HepG2 (cell line): ENCODE results near the gene ZNF333. TPM values are rescaled to one million over a fixed set of nuclear protein-coding genes. Genes with fewer than 3 reads are reported as not detected.

ENCODE experiments used
- ATAC-seq: fragments of 200-7000 bp; cut with Tn5 transposase; 3 replicates; pipeline ENCODE4 v1.9.1; 2020; ENCODE audit warnings: mild to moderate bottlenecking, moderate library complexity
- BruUV-seq: library from RNA; stranded (reverse); fragments of 400-500 nt; replicated peaks from 2 replicates; lab custom pipeline; 2021; lab: Mats Ljungman, UMichigan
- CTCF ChIA-PET: fragments of 300-600 bp; formaldehyde crosslinking; extraction: SDS; loops from one replicate; lab custom pipeline; 2021; ENCODE audit warnings: low total read pairs, inconsistent platforms, low intra/inter-chr PET ratio; lab: Yijun Ruan, JAX
- POLR2A ChIA-PET: fragments of 350-600 bp; sonication (Branson Sonifier 250); formaldehyde crosslinking; loops from one replicate; lab custom pipeline; 2020; ENCODE audit warnings: antibody characterized with exemption, inconsistent platforms; lab: Yijun Ruan, JAX
- DNase-seq: peaks from one replicate; pipeline ENCODE4 v3.0.0-alpha.2; 2015; ENCODE audit warnings: low spot score
- FAIRE-seq: peaks from 3 replicates; lab custom pipeline; 2011; peaks lifted over from hg19 to GRCh38; lab: Jason Lieb, UNC
- H2AFZ ChIP-seq: one replicate; pipeline ENCODE4 v1.6.1; 2011; ENCODE audit warnings: low read length, inconsistent platforms
- H3K27ac ChIP-seq: fragments of 300-600 bp; 3 replicates; pipeline ENCODE4 v1.8.0; 2011; ENCODE audit warnings: mixed run types, mild to moderate bottlenecking, mixed read lengths, low read length, inconsistent platforms; ENCODE audit not compliant: insufficient read depth; ENCODE audit errors: extremely low read length
- H3K27me3 ChIP-seq, 2 experiments: fragments of 200-600 bp in 1 of 2; 2 replicates in 1 of 2; 3 replicates in 1 of 2; pipeline versions ENCODE4 v1.6.0 to v1.8.0; 2011; ENCODE audit warnings: low read length in 2 of 2, mild to moderate bottlenecking in 2 of 2, moderate library complexity in 2 of 2, inconsistent platforms in 1 of 2; ENCODE audit not compliant: insufficient read depth in 2 of 2, control insufficient read depth in 1 of 2
- H3K36me3 ChIP-seq, 2 experiments: fragments of 200-600 bp in 1 of 2; replicated peaks in 1 of 2; 2 replicates in 1 of 2; 3 replicates in 1 of 2; pipeline versions ENCODE4 v1.5.1 to v1.8.0; 2011; ENCODE audit warnings: low read length in 2 of 2, inconsistent platforms in 1 of 2; ENCODE audit not compliant: insufficient read depth in 2 of 2, control insufficient read depth in 1 of 2
- H3K4me1 ChIP-seq: 2 replicates; pipeline ENCODE4 v1.5.1; 2012; ENCODE audit warnings: low read length, inconsistent platforms; ENCODE audit not compliant: insufficient read depth
- H3K4me2 ChIP-seq: 2 replicates; pipeline ENCODE4 v1.6.0; 2011; ENCODE audit warnings: low read depth, low read length, inconsistent platforms
- H3K4me3 ChIP-seq, 3 experiments: fragments of 200-600 bp in 1 of 3; sonication (generic), shearing (Covaris generic) in 1 of 3; replicated peaks in 1 of 3; 2 replicates each; pipeline ENCODE4 v1.5.1; 2011 to 2016; ENCODE audit warnings: low read length in 3 of 3, inconsistent platforms in 2 of 3, low read depth in 2 of 3, mild to moderate bottlenecking in 2 of 3, control low read depth in 1 of 3, mixed read lengths in 1 of 3; ENCODE audit not compliant: insufficient read depth in 1 of 3
- H3K79me2 ChIP-seq: one replicate; pipeline ENCODE4 v1.6.1; 2011; ENCODE audit warnings: low read length, inconsistent platforms; ENCODE audit not compliant: insufficient read depth
- H3K9ac ChIP-seq: 2 replicates; pipeline ENCODE4 v1.6.0; 2011; ENCODE audit warnings: mild to moderate bottlenecking, low read depth, low read length, inconsistent platforms; ENCODE audit not compliant: insufficient read depth
- H3K9me3 ChIP-seq: 2 replicates; pipeline ENCODE4 v1.5.1; 2012; ENCODE audit warnings: mild to moderate bottlenecking, low read length
- H4K20me1 ChIP-seq: 2 replicates; pipeline ENCODE4 v1.6.0; 2011; ENCODE audit warnings: inconsistent platforms, mild to moderate bottlenecking, low read length, moderate library complexity; ENCODE audit not compliant: insufficient read depth
- ATF7 ChIP-seq, 2 experiments: fragments of 450-650 bp in 1 of 2; sonication (generic) in 1 of 2; formaldehyde crosslinking in 1 of 2; IDR thresholded peaks; 2 replicates each; pipeline versions ENCODE4 v1.4.0 to v1.6.1; 2016 to 2020; ENCODE audit warnings: antibody characterized with exemption in 1 of 2, mild to moderate bottlenecking in 1 of 2, missing genetic modification reagents in 1 of 2
- CEBPB ChIP-seq: IDR thresholded peaks from 2 replicates; pipeline ENCODE4 v1.6.1; 2011; ENCODE audit warnings: low read depth, low read length, improper control_type of control experiment, borderline replicate concordance
- CEBPG ChIP-seq: IDR thresholded peaks from 2 replicates; pipeline ENCODE4 v1.6.1; 2016
- HCFC1 ChIP-seq: fragments of 150-350 bp; IDR thresholded peaks from 2 replicates; pipeline ENCODE4 v1.6.1; 2014; ENCODE audit warnings: low read depth, low read length
- HNF4A ChIP-seq: sonication (generic); formaldehyde crosslinking; IDR thresholded peaks from 2 replicates; pipeline ENCODE4 v1.4.0; 2020; ENCODE audit warnings: missing genetic modification reagents
- ZMYM2 ChIP-seq: sonication (generic); formaldehyde crosslinking; IDR thresholded peaks from 2 replicates; pipeline ENCODE4 v1.8.0; 2022; ENCODE audit warnings: mild to moderate bottlenecking, missing genetic modification reagents
- ZNF232 ChIP-seq: sonication (generic); formaldehyde crosslinking; IDR thresholded peaks from 2 replicates; pipeline ENCODE4 v1.4.0; 2020; ENCODE audit warnings: missing genetic modification reagents, borderline replicate concordance
- ZNF432 ChIP-seq: sonication (generic); formaldehyde crosslinking; IDR thresholded peaks from 2 replicates; pipeline ENCODE4 v1.5.0; 2020; ENCODE audit warnings: missing genetic modification reagents, mild to moderate bottlenecking, borderline replicate concordance
- ZNF460 ChIP-seq: sonication (generic); formaldehyde crosslinking; IDR thresholded peaks from 2 replicates; pipeline ENCODE4 v1.5.1; 2020; ENCODE audit warnings: missing genetic modification reagents, mild to moderate bottlenecking, borderline replicate concordance
- ZZZ3 ChIP-seq: sonication (generic); formaldehyde crosslinking; IDR thresholded peaks from 2 replicates; pipeline ENCODE4 v1.4.0; 2020; ENCODE audit warnings: missing genetic modification reagents, mild to moderate bottlenecking, borderline replicate concordance
- WGBS: methylation state at CpG from one replicate; pipeline ENCODE4 v1.1.6; 2017; ENCODE audit warnings: low lambda C conversion rate; 5-methylcytosine and 5-hydroxymethylcytosine counted together
- in situ Hi-C: cut with HindIII; loops from 2 replicates; pipeline ENCODE4 v1.10.0; 2017; ENCODE audit warnings: low pct_unique_long_range_greater_than_20kb; ENCODE audit not compliant: extremely low pct_ligation_motif_present
- intact Hi-C: fragments of 100-400 bp; cut with micrococcal nuclease; formaldehyde crosslinking; loops from one replicate; pipeline ENCODE4 v1.10.0; 2022; ENCODE audit not compliant: unreplicated experiment
- polyA plus RNA-seq, 8 experiments: library from polyadenylated mRNA; depleted of rRNA in 3 of 8; stranded (reverse) in 7 of 8; unstranded in 1 of 8; fragments of >200 nt; fragmentation: Illumina TruSeq in 4 of 8; extraction: Trizol in 4 of 8; gene quantifications; 2 replicates each; pipeline versions ENCODE4 v1.2.1 to v1.2.3, GENCODE V29; 2011 to 2016; ENCODE audit warnings: low read depth in 4 of 8, missing spikeins in 1 of 8, mixed read lengths in 1 of 8; ENCODE audit not compliant: insufficient read depth in 1 of 8
- total RNA-seq, 5 experiments: library from RNA; depleted of rRNA; stranded (reverse); fragments of >200 nt; fragmentation: Illumina TruSeq; extraction: Trizol; gene quantifications; 2 replicates each; pipeline ENCODE4 v1.2.3, GENCODE V29; 2016; ENCODE audit warnings: low read depth in 1 of 5
- TF ChIP-seq, protein P1 (sequence below): sonication (generic); formaldehyde crosslinking; IDR thresholded peaks from 2 replicates; pipeline ENCODE4 v1.5.0; 2020; ENCODE audit warnings: mild to moderate bottlenecking, missing genetic modification reagents

Gene ZNF333
- total and polyA plus RNA-seq, 2 of the 13 experiments (the other 11 are each of a cell fraction or from before 2014, with no cell fraction given), result 3.4 to 6.4 TPM

DNA sequence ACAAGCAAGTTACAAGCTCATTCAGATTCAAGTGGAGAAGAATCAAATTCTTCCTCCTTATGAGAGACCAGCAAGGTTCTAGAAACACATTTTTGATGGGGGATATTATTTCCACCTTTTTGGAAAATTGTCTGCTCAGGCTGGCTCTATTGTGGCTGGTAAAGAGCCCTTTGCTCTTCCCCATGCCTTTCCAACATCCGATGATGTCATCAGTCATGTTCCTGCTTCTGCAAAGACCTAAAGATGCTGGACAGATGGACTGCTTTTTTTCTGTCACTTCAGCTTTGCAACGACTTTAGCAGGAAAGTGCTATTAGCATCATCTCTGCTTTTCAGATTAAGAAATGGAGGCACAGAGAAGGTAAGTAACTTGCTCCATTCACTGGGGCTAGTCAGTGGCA lies 19.4 kb upstream of the ZNF333 start:
- Histone ChIP-seq H2AFZ (no peak overlapping the region), H3K79me2 (no peaks in the 10 kb centered on the region), H3K4me3 (no peak overlapping the region), H3K4me1 (peaks cover 8% of the 10 kb centered on the region), H3K9me3 (no peaks in the 10 kb centered on the region), H3K27me3 (peaks cover 0 to 6% of the 10 kb centered on the region in 2 experiments; a peak in 1 of 5 replicates), H4K20me1 (no peaks in the 10 kb centered on the region), H3K4me2 (no peak overlapping the region), H3K9ac (no peak overlapping the region), H3K27ac (no peak overlapping the region), H3K36me3 (no peaks in the 10 kb centered on the region)
- BruUV-seq, result no TSS peak
- ChIA-PET POLR2A (no interaction called here), CTCF (no interaction called here)
- no peak for FAIRE-seq
- 0% methylated on average over 2 of the region's 2 CpGs for WGBS
- no peak for ATAC-seq
- TF ChIP-seq ATF7 (IDR thresholded peaks at IDR 0.05) (peak; percentile 92), ATF7 (CRISPR knock-in tag; IDR thresholded peaks at IDR 0.05) (no peak), ZMYM2 (CRISPR knock-in tag) (no peak)
- intact Hi-C loops (no loop called here), in situ Hi-C loops (no loop called here)
- DNase-seq, result no peak

DNA sequence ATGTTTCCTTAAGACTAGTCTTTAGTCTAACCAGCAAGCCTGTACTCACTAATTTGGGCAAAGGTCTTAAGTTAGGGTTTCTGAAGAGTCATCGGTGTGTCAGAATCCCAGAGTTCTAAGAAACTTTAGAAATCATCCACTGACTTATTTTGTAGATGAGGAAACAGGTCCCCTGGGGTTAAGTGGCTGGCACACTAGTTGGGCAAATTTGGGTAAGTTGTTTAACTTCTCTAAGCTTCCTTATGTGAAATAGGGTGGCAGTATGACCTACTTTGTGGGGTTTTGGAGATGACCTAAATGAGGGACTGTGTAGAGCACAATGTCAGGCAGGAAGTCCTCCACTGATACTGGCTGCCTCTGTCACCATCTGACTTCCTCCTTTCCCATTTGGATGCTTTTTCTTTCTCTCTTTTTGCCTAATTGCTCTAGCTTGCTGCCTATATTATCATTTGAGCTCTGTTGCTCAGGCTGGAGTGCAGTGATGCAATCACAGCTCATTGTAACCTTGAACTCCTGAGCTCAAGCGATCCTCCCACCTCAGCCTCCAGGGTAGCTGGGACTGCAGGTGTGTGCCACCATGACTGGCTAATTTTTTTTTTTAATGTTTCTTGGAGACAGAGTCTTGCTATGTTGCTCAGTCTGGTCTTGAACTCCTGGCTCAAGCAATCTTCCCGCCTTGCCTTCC lies 17.5 kb upstream of the ZNF333 start:
- POLR2A ChIA-PET, result no interaction called here
- Histone ChIP-seq H3K36me3 (no peaks in the 10 kb centered on the region), H3K9me3 (no peaks in the 10 kb centered on the region), H3K27me3 (peaks cover 0 to 9% of the 10 kb centered on the region in 2 experiments; a peak in 1 of 5 replicates), H3K27ac (no peak overlapping the region), H3K4me2 (no peak overlapping the region), H3K4me3 (no peak overlapping the region), H2AFZ (no peak overlapping the region), H3K4me1 (peaks cover 8% of the 10 kb centered on the region), H3K79me2 (no peaks in the 10 kb centered on the region), H4K20me1 (no peaks in the 10 kb centered on the region), H3K9ac (no peak overlapping the region)
- whole genome bisulfite sequencing, result 0% methylated on average over 3 of the region's 3 CpGs
- no TSS peak for BruUV-seq
- no peak for DNase-seq
- no peak for FAIRE-seq
- CTCF ChIA-PET, result no interaction called here
- no peak for TF ChIP-seq ZZZ3 (CRISPR knock-in tag)
- no peak for TF ChIP-seq ZNF432 (CRISPR knock-in tag)
- TF ChIP-seq ZNF460 (CRISPR knock-in tag), result peak; percentile 42
- no peak for TF ChIP-seq ZNF232 (CRISPR knock-in tag)
- TF ChIP-seq, protein P1, sequence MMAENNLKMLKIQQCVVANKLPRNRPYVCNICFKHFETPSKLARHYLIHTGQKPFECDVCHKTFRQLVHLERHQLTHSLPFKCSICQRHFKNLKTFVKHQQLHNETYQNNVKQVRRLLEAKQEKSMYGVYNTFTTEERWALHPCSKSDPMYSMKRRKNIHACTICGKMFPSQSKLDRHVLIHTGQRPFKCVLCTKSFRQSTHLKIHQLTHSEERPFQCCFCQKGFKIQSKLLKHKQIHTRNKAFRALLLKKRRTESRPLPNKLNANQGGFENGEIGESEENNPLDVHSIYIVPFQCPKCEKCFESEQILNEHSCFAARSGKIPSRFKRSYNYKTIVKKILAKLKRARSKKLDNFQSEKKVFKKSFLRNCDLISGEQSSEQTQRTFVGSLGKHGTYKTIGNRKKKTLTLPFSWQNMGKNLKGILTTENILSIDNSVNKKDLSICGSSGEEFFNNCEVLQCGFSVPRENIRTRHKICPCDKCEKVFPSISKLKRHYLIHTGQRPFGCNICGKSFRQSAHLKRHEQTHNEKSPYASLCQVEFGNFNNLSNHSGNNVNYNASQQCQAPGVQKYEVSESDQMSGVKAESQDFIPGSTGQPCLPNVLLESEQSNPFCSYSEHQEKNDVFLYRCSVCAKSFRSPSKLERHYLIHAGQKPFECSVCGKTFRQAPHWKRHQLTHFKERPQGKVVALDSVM (CRISPR knock-in tag), result peak; percentile 86
- no peak for TF ChIP-seq HCFC1
- TF ChIP-seq CEBPB, result peak; percentile 72; the same call in 1 of the 2 replicates
- peak; percentile 56 for TF ChIP-seq HNF4A (CRISPR knock-in tag)
- TF ChIP-seq CEBPG (CRISPR knock-in tag), result peak; percentile 68
- intact Hi-C loops (no loop called here), in situ Hi-C loops (no loop called here)
- ATAC-seq, result no peak
